Colonic mucosa (tissue), 4 donors: ENCODE results near the gene RHBDL1. TPM values are rescaled to one million over a fixed set of nuclear protein-coding genes. Genes with fewer than 3 reads are reported as not detected.

Experiments used
- DNase-seq: peaks from one replicate; pipeline ENCODE4 v3.0.0-alpha.2; 2020
- H3K27ac ChIP-seq: fragments of 200-600 bp; one replicate; pipeline ENCODE4 v1.8.0; 2021
- H3K27me3 ChIP-seq: fragments of 200-600 bp; one replicate; pipeline ENCODE4 v1.8.0; 2021
- H3K36me3 ChIP-seq: fragments of 200-600 bp; one replicate; pipeline ENCODE4 v1.8.0; 2021
- H3K4me1 ChIP-seq: fragments of 200-600 bp; one replicate; pipeline ENCODE4 v1.8.0; 2021; ENCODE audit warnings: mild to moderate bottlenecking
- H3K4me3 ChIP-seq: fragments of 200-600 bp; one replicate; pipeline ENCODE4 v1.8.0; 2021
- H3K9ac ChIP-seq, 2 donors: one replicate each; pipeline ENCODE4 v1.7.0; 2013; ENCODE audit warnings: control low read depth in 2 of 2, low read depth in 2 of 2, low read length in 2 of 2
- H3K9me3 ChIP-seq: fragments of 200-600 bp; one replicate; pipeline ENCODE4 v1.8.0; 2021
- intact Hi-C: fragments of 100-400 bp; cut with DNase I; formaldehyde crosslinking; loops from one replicate; pipeline ENCODE4 v1.14.1; 2022
- total RNA-seq, 2 donors: library from RNA; stranded (reverse); fragmentation: NEBNext Ultra II Directional in 1 of 2; extraction: Animal tissue kit (Norgen Biotek cat#: 25700) in 1 of 2; gene quantifications; one replicate each; pipeline ENCODE4 v1.2.1, GENCODE V29; 2021
- TF ChIP-seq, protein P1 (sequence below): fragments of 200-600 bp; IDR thresholded peaks from one replicate; pipeline ENCODE4 v1.8.0; 2022; ENCODE audit warnings: antibody characterized with exemption, mild to moderate bottlenecking
- donor health status: healthy.
- donor health status: DM: no; HTN: no; CAD: no.
- donor health status: DM: no; HTN: no; CAD: no.

RHBDL1 gene
- total RNA-seq, 2 donors from 2014 or later, result 4.0 to 5.7 TPM

DNA sequence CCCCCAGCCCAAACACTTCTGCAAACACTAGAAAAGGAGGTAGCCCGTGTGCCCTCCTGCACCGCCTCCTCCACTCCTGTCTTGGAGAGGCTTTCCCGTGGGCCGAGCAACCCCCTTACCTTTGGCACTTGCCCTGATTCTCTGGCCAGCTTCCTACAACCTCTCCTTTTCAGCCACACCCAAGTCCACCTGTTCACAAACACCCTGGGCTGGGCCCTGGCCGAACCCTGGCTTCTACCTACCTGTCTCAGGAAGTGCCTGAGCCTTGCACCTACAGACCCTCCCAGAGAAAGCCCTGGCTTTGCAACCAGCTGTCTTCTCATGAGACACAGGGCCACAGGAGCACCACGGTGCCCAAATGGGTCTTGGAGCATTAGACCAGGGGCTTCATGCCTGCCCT lies 43.5 kb downstream of the RHBDL1 start:
- intact Hi-C loops, result no loop called here
- H3K4me3 ChIP-seq, result no peak overlapping the region
- no peaks in the 10 kb centered on the region for H3K27me3 ChIP-seq
- H3K9me3 ChIP-seq, result no peaks in the 10 kb centered on the region
- DNase-seq, result peak; percentile 74
- no peak overlapping the region for H3K27ac ChIP-seq
- no peaks in the 10 kb centered on the region for H3K36me3 ChIP-seq
- H3K4me1 ChIP-seq, result peaks cover 31% of the 10 kb centered on the region
- H3K9ac ChIP-seq, result peak overlapping the region in 1 of 2 donors; percentile 46
- TF ChIP-seq, protein P1, sequence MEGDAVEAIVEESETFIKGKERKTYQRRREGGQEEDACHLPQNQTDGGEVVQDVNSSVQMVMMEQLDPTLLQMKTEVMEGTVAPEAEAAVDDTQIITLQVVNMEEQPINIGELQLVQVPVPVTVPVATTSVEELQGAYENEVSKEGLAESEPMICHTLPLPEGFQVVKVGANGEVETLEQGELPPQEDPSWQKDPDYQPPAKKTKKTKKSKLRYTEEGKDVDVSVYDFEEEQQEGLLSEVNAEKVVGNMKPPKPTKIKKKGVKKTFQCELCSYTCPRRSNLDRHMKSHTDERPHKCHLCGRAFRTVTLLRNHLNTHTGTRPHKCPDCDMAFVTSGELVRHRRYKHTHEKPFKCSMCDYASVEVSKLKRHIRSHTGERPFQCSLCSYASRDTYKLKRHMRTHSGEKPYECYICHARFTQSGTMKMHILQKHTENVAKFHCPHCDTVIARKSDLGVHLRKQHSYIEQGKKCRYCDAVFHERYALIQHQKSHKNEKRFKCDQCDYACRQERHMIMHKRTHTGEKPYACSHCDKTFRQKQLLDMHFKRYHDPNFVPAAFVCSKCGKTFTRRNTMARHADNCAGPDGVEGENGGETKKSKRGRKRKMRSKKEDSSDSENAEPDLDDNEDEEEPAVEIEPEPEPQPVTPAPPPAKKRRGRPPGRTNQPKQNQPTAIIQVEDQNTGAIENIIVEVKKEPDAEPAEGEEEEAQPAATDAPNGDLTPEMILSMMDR, result no peak

DNA sequence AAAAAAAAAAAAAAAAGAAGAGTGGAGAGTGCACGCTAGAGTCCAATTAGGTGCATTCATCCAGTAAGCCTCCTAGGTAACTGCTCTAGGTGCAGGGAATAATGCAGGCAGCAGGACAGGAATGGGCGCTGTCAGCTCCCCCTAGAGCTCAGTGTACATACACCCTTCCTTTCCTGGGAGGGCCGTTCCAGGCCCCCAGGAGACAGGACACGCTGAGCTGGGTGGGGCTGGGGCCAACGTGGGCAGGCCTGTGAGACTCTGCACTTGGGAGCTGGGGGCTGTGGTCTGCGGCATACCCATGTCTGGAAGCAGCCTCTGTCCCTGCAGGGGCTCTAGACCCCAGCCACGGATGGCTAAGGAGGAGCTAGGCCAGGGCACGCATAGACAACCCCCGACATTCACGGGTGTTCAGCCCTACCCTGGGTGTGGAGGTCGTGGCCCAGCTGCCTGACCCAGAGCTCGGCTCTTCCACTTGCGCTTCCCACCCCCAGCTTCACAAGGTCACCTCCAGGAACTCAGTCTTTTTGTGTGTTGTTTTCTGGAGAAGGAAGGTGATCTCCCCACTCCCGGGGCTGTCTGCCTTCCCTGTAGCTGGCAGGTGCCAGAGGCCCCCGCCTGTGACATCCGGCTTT lies 44.5 kb downstream of the RHBDL1 start:
- Histone ChIP-seq H3K4me1 (peaks cover 26% of the 10 kb centered on the region), H3K4me3 (peak overlapping the region; percentile 72), H3K9ac (peak overlapping the region; percentile 85 to 99), H3K9me3 (no peaks in the 10 kb centered on the region), H3K27ac (peak overlapping the region; percentile 84), H3K27me3 (no peaks in the 10 kb centered on the region), H3K36me3 (no peaks in the 10 kb centered on the region)
- DNase-seq, result peak; percentile 43
- TF ChIP-seq, protein P1, result no peak
- intact Hi-C loops, result no loop called here

- peak; percentile 65 for DNase-seq
- Histone ChIP-seq H3K9ac (peak overlapping the region; percentile 85 to 99), H3K36me3 (no peaks in the 10 kb centered on the region), H3K27me3 (no peaks in the 10 kb centered on the region), H3K4me3 (peak overlapping the region; percentile 72), H3K9me3 (no peaks in the 10 kb centered on the region), H3K27ac (peak overlapping the region; percentile 84), H3K4me1 (peaks cover 26% of the 10 kb centered on the region)
- TF ChIP-seq, protein P1, result no peak
- intact Hi-C loops, result no loop called here
Measured at GRCh38 chr16:720447-720989, 45.0 kb downstream of the RHBDL1 start.

- H3K27ac ChIP-seq, result peak within 1 kb of the TSS; percentile 84
- peak; percentile 87 for DNase-seq
- TF ChIP-seq, protein P1, result no peak
- peak within 1 kb of the TSS; percentile 72 for H3K4me3 ChIP-seq
- peak within 1 kb of the TSS; percentile 85 to 99 for H3K9ac ChIP-seq
- intact Hi-C loops, result no loop called here
- H3K4me1 ChIP-seq, result peaks cover 22% of the 10 kb centered on the region
- no peaks in the 10 kb centered on the region for H3K27me3 ChIP-seq
- no peaks in the 10 kb centered on the region for H3K9me3 ChIP-seq
- H3K36me3 ChIP-seq, result no peaks in the 10 kb centered on the region
Measured at GRCh38 chr16:720990-721764, 45.7 kb downstream of the RHBDL1 start, which contains the start of gene ANTKMT. TSS of gene ANTKMT (plus strand) at chr16:721146. CDS start at chr16:721275, 129 bp downstream.

DNA sequence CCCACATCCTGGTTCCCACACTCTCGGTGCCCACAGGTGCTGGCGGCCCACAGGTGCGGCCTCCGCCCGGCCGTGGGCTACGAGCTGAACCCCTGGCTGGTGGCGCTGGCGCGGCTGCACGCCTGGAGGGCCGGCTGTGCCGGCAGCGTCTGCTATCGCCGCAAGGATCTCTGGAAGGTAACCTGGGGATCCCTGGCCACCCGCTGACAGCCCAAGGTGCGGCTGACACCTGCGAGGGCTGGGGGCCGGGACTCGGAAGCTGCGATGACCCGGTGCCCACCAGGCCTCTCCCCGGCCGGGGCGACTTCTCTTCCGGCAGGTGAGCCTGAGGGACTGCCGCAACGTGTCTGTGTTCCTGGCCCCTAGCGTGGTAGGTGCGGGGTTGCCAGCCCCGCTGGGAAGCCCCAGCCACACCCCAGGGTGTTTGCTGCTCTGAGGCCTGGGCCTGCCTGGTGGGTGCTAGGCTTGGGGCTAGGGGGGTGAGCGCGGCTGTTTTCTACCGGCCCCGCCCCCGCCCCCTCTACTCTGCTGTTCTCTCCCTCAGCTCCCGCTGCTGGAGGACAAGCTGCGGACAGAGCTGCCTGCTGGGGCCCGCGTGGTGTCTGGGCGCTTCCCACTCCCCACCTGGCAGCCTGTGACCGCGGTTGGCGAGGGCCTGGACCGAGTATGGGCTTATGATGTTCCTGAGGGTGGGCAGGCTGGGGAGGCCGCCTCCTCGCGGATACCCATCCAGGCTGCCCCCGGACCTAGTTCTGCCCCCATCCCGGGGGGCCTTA lies 46.5 kb downstream of the RHBDL1 start:
- H3K9ac ChIP-seq, result no peak overlapping the region
- H3K4me3 ChIP-seq, result peak overlapping the region; percentile 72
- no peaks in the 10 kb centered on the region for H3K9me3 ChIP-seq
- no peaks in the 10 kb centered on the region for H3K36me3 ChIP-seq
- H3K4me1 ChIP-seq, result peaks cover 19% of the 10 kb centered on the region
- intact Hi-C loops, result no loop called here
- TF ChIP-seq, protein P1, result no peak
- DNase-seq, result no peak
- H3K27me3 ChIP-seq, result no peaks in the 10 kb centered on the region
- H3K27ac ChIP-seq, result peak overlapping the region; percentile 84
